ENCODE data around the gene NSA2.

NSA2 gene

DNA sequence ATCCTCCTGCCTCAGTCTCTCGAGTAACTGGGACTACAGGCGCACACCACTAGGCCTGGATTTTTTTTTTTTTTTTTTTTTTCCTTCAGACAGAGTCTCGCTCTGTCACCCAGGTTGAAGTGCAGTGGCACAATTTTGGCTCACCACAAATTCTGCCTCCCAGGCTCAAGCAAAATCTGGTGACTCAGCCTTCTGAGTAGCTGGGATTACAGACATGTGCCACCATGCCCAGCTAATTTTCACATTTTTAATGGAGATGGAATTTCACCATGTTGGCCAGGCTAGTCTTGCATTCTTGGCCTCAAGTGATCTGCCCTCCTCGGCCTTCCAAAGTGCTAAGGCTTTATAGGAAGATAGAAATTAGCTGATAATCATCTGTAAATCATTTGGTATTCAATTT, 43.9 kb downstream of the NSA2 start:
- DNase-seq (ENCODE audit: low read depth in 4 of 4, low spot score in 1 of 4), result no peak

DNA sequence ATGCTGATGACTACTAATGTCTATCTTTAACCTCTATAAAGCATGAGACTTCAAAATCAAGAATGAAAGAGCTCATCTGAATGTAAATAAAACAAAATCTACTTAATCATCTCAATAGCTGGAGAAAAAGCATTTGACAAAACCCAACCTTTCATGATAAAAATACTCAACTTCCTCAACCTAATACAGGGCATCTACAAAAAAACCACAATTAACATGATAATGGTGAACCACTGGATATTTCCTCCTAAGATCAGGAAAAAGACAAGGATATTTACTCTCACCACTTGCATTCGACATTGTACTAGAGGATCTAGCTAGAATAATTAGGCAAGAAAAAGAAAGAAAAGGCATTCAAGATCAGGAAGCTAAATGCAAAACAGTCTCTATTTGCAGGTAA, 49.8 kb downstream of the NSA2 start:
- no peak for DNase-seq (ENCODE audit: low read depth in 4 of 4, low spot score in 1 of 4)

GRCh38 chr5:74822288-74822687, 55.2 kb downstream of the NSA2 start:
- no peak for DNase-seq (ENCODE audit: low read depth in 4 of 4, low spot score in 1 of 4)

DNA sequence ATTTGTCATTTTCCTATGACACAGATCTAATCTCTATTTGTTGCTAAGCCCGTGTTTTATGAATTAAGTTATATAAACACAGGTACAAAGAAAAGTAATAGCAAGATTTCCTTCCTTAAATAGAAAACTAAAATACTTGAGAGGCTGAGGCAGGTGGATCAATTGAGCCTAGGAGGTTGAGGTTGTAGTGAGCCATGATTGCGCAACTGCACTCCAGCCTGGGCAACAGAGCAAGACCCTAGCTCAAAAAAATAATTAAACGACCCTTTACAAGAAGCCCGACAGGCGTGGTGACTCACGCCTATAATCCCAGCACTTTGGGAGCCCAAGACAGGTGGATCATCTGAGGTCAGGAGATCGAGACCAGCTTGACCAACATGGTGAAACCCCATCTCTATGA, 62.4 kb downstream of the NSA2 start:
- no peak for DNase-seq (ENCODE audit: low read depth in 4 of 4, low spot score in 1 of 4)

All from stimulated activated CD4-positive, alpha-beta T cell treated with anti-CD3 and anti-CD28 coated beads, Interleukin-1b, Interleukin-23, amount 100 ng/mL, for 24 hours (primary cell).